ENCODE results near the gene VPS39.

DNA sequence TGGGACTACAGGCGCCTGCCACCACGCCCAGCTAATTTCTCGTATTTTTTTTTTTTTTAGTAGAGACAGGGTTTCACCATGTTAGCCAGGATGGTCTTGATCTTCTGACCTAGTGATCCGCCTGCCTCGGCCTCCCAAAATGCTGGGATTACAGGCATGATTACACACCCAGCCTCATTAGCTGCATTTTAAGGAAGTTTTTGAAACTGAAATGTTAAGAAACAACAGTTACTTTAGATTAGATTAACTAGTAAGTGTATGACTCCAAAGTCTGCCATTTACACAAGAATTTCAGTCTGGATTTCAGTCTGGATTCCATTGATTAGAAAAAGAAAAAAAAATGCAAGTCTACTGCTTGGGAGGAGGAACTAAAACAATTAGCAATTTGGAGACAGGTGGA lies 24.5 kb upstream of the VPS39 start:
- no peak for TF ChIP-seq GATA3 (IDR thresholded peaks at IDR 0.05; ENCODE audit: low read depth, low read length)
- TF ChIP-seq GATA2 (IDR thresholded peaks at IDR 0.05; ENCODE audit: low read depth, low read length), result no peak
